Measurements from ENCODE around the gene CLEC2A.
"Not testable (repeated sequence)": the region's sequence is repeated elsewhere in the genome, so short reads cannot be mapped to it uniquely, and the experiment has no call there.

Gene CLEC2A

DNA sequence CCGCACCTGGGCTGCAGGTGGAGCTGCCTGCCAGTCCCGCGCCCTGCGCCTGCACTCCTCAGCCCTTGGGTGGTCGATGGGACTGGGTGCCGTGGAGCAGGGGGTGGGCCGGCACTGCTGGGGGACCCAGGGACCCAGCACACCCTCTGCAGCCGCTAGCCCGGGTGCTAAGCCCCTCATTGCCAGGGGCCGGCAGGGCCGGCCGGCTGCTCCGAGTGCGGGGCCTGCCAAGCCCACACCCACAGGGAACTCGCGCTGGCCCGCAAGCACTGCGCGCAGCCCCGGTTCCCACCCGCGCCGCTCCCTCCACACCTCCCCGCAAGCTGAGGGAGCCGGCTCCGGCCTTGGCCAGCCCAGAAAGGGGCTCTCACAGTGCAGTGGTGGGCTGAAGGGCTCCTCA lies 56.0 kb downstream of the CLEC2A start:
- not testable (repeated sequence) for DNase-seq

DNA sequence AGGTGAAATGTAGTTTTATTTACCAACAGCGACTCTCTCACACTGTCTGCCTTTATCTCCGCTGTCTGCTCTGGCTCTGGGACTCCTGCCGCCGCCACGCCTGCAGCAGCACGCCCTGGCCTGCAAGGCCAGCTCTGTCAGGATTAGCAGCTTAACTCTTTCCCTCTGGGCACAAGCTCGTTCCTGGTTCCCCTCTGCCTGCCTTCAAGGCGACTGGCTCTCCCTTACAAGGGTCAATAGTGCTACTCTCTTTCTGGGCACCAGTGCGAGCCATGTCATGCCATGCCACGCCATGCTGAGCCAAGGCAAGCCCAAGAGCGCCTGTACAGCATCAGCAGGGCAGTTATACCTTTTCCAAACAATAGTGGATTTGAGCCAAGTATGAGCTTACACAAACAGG lies 59.4 kb downstream of the CLEC2A start:
- no peak for DNase-seq

DNA sequence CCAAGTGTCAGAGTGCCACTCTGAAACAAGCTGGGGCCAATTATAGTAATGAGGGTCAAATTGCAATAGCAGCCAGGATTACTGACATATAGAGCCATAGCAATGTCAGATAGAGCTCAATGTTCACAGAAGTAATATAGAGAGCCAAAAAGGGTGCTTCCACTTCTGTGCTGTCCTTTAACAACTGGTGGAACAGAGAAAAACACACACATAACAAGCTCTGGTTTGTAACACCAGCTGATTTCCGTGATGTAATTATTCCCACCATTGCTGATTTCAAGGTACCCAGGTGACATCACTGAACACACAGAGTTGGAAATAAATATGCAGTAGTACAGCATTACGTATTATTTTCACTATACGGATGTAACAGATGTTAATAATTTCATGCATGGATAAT lies 60.0 kb downstream of the CLEC2A start:
- no peak for DNase-seq

DNA sequence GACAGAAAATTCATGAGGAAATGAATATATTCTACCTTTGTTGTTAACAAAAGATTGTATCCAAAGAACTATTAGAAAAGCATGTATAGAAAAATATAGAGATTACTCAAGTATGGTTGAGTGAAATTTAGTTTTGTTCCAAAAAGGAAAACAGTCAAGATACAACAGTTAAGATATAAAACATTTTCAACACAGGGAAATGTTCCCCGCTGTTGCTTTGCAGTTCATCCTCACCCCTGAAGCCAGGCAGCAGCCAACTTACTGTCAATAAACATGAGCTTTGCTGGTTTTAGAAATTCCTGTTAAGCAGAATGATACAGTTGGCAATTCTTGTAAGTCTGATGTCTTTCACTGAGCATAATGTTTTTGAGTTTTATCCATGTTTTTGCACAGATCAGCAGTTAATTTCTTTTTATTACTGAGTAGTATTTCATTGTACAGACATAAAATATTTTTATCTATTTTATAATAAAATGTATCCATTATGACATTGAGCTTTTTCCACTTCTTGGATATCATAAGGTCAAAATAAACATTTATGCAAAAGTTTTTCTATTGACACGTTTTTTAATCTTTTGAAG lies 61.8 kb downstream of the CLEC2A start:
- DNase-seq, result no peak

DNA sequence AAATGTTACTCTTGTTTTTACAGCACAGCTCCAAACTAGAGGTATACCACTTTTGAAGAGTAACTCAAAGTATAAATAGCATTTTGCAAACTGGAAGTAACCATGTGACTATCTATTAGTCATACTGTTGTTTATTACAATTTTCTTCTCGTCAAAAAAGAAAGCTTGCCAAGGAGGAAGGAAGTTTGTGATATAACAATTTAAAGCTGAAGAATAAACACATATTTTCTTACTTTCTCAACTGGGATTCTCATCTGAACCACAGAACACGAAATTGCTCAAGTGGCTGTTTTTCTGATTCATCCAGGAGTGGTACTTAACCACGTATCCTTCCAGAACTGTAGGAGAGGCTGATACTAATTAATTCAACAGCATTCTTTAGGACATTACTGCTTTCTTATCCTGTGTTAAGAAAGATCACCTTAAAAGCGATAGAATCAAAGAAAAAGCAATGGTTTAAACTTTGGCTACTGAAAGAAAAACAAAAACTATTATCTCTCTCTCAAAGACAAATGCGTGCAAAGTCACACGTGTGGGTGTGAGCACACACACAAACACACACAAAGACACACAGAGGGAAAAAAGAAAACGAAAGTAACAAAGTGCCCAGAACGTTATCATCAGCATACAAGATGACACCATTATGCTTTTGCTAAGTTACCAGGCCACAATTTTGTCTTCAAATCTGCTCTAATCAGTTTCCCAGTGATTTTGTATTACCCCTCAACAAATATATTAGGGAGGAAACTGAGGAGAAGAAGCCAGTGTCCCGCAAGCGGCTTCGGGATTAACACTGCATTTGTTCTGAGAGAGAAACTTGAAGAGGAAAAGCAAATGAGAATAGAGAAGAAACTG lies 62.6 kb downstream of the CLEC2A start, which contains the start of gene CLEC2B:
TSS of gene CLEC2B (minus strand) at position 48 of the 855 bp plus-strand sequence.
- DNase-seq, result no peak

DNA sequence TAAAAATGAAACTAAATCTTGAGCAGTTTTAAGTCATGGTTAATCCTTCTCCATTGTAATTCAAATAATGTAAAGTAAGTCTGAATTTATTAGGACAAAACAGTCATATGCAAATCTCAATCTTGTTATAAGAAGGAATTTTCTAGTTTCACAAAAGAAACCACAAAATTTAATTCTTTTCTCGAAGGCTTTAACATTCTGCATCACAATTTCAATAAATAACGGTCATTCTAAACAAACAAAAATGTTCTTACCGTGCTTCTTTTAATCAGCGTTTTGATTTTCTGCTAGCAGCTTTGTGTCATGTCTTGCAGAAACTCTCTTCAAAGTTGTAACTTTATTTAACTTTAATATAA lies 63.2 kb downstream of the CLEC2A start:
- no peak for DNase-seq

DNA sequence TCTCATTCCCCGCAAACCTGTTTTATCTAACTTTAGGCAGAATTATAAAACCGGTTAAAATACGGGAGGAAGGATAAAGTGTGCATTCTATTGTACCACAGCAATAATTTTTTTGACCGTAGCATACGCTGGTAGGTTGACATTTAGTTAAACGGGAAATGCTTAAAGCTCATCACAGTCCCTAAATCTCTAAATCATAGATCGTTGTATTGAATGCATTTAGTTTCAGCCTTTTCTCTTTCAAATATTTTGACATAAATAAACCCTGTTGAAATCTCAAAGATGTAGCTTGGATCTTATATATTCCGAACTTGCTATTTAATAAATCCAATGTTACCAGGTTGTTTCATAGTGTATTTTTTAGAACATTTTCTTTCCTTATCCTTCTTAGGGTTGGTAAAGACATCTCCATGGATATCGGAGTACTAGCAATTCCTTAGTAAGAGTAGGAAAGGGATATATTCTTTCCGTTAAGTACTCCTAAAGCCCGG lies 63.8 kb downstream of the CLEC2A start:
- no peak for DNase-seq

DNA sequence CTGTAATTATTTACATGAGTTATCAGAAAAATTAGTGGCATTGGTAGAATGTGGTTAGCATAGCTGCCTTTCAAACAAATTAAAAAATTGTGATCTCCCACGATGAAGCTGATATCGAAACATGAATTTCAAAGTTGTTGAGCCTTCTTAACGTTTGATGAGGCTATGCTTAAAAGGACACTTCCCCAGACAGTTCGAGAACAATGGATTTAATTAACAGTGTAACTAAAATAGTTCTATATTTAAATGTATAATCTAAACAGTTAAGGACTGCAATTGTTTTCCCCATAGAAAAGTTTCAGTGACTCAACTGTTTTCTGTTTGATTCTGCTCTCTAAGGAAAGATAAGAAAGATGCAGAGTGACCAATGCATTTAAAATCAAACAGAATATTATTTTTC lies 64.6 kb downstream of the CLEC2A start:
- no peak for DNase-seq

DNA sequence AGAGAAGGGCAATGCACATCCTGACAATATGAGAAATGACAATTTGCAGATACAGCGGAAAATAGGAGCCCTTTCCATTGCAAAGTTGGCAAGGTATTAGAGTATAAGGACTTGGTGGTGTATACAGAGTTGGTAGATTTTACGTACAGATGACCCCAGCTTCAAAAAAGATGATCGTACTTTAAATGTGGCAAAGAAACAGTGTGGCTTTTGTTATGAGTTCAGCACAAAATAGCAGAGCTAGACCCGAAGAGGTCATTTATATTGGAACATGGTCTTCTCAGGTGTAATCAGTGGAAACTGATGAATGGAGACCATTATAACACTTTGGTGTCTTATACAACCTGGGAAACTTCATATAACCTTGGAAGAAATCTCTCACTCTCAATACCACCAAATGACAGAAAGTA lies 65.3 kb downstream of the CLEC2A start:
- DNase-seq, result no peak

DNA sequence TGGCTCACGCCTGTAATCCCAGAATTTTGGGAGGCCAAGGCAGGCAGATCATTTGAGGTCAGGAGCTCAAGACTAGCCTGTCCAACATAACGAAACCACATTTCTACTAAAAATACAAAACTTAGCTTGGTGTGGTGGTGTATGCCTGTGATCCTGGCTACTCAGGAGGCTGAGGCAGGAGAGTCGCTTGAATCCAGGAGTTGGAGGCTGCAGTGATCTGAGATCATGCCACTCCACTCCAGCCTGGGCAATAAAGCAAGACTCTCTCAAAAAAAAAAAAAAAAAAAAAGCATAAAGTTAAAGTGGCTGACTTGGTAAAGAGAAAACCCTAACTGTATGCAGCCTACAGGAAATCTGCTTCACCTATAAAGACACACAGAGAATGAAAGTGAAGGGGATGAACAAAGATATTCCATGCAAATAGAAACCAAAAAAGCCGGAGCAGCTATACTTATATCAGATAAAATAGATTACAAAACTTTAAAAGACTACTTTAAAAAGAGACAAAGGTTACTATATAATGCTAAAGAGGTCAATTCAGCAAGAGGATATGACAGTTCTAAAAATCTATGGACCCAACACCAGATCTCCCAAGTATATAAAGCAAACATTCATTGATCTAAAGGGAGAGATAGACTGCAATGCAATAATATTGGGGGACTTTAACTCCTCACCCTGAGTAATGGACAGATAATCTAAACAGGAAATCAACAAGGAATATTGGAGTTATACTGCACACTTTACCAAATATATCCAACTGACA lies 67.1 kb downstream of the CLEC2A start:
- DNase-seq, result no peak
